ENCODE results near the gene TMEM235. TPM values are rescaled to one million over a fixed set of nuclear protein-coding genes. Genes with fewer than 3 reads are reported as not detected.

Gene TMEM235
- total RNA-seq, 1 donor from 2014 or later: not detected

Other genes with a start within 250 kb of the TMEM235 start
- 1.1 TPM for gene TMC6, start 102.9 kb upstream of the TMEM235 start, total RNA-seq (ENCODE audit: unreplicated experiment)
- not detected for gene TMC8, start 100.9 kb upstream of the TMEM235 start, total RNA-seq (ENCODE audit: unreplicated experiment)
- not detected for gene C17orf99, start 85.2 kb upstream of the TMEM235 start, total RNA-seq (ENCODE audit: unreplicated experiment)
- 3.2 TPM for gene SYNGR2, start 63.0 kb upstream of the TMEM235 start, total RNA-seq (ENCODE audit: unreplicated experiment)
- 2.5 TPM for gene TK1, start 44.6 kb upstream of the TMEM235 start, total RNA-seq (ENCODE audit: unreplicated experiment)
- gene AFMID, start 44.3 kb upstream of the TMEM235 start, total RNA-seq (ENCODE audit: unreplicated experiment): 29.9 TPM
- gene BIRC5, start 17.4 kb upstream of the TMEM235 start, total RNA-seq (ENCODE audit: unreplicated experiment): 14.5 TPM
- 3.1 TPM for gene SOCS3, start 128.4 kb downstream of the TMEM235 start, total RNA-seq (ENCODE audit: unreplicated experiment)
- 50.2 TPM for gene PGS1, start 147.0 kb downstream of the TMEM235 start, total RNA-seq (ENCODE audit: unreplicated experiment)

Data from glutamatergic neuron (in vitro differentiated cells).